Inflammatory macrophage treated with lipopolysaccharide for 1 hour (primary cell): ENCODE data around the gene SDF4.
"Not testable (repeated sequence)": the region's sequence is repeated elsewhere in the genome, so short reads cannot be mapped to it uniquely, and the experiment has no call there.

Experiments used
- DNase-seq, 2 donors: peaks; one replicate each; pipeline ENCODE4 v3.0.0-alpha.2; 2020 to 2022

The SDF4 gene

DNA sequence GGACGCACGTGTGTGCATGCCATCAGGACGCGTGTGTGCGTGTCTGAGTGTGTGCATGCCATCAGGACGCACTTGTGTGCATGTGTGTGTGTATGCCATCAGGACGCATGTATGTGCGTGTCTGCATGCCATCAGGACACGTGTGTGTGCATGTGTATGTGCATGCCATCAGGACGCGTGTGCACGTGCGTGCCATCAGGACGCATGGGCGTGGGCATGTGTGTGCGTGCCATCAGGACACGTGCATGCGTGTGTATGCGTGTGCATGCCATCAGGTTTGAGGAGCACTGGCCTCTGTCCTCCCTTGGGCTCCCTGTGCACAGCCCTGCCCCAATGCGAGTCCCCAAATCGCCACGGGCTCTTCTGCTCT, 27.3 kb upstream of the SDF4 start:
- DNase-seq: no peak

DNA sequence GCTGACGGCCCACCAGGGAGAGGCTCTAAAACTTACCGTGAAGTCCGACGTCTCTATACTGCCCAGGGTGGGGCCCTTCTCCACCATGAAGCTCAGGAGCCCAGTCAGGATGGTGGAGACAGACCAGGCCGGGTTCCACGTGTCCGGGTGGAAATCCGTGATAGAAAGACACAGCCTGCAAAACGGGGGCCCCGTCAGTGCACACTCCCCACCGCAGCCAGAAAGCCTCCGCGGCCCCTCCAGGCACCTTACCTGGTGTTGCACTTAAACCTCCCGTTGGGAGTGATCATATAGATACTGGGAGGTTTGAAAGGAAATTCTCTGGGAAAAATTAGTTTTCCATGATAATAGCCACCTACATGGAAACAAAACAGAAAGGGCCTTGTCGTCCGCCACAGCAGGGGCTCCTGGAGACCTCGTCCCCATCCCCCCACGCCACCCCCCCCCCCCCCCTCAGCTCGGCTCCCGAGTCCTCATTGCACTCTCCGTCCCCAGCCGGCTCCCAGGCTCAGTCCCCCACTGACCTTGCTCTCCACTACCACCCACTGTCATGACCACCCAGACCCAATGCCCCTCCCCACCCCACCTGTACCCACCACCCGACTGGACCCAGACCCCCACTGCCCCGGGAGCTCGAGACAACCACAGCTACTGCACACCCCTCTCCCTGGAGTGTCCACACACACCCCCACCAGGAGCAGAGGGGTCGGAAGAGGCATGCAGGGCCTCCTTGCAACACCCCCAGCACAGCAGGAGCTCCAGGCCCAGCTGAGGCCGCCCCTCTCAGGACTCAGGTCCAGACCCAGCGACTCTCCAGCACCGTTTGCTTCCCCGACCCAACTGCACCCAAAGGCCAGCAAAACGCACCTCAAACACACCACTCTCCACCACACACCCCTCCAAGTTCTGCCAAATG, 25.4 kb upstream of the SDF4 start:
- DNase-seq: no peak

DNA sequence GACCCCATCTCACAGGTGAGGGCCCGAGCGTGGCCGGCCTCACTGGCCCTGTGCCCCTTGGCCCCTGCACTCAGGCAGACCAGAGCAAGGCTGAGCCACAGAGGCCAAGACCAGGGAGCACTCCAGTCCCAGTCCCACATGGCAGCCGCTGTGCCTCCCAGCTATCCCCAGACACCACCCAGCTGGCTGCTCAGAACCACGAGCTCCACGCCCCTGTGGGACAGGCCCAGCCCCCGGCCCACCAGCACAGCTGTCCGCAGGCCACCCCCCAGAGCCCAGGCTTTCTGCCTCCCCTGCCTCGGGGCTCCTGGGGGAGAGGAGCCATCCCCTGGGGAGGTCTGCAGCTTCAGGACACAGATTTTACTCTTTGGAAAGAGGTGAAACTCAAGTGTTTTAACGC, 23.8 kb upstream of the SDF4 start:
- no peak for DNase-seq

DNA sequence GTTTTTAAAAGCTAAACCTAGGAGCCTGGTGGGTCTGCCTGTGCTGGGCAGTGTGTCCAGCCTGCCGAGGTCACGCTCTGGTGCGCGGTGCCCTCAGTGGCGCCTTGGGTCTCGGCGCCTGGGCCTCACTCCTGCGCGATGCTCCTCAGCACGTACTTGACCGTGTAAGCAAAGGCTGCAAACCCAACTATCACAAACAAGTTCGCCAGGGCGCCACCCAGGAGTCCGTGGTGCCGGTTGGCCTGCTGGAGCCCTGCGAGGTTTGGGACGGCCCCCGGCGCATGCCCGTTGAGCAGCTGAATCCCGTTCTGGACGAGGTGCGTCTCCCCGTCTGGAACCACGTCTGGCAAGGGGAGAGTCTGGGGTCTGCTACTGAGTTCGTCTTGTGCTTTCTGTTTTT, 23.3 kb upstream of the SDF4 start:
- DNase-seq: no peak

DNA sequence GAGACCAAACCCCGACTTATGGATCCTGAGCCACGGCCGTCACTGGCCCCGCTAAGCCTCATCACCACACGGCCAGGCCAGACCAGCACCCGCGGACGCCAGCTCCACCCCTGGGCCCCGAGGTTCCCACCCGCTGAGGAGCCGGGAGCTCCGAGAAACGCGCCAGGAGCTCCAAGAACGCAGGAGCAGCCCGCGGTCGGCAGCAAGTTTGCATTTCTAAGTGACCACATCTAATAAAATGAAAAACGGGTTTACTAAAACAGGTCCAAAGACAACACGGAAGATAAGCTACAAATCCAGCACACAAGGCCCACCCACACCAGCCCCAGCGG, 22.8 kb upstream of the SDF4 start:
- DNase-seq: no peak

DNA sequence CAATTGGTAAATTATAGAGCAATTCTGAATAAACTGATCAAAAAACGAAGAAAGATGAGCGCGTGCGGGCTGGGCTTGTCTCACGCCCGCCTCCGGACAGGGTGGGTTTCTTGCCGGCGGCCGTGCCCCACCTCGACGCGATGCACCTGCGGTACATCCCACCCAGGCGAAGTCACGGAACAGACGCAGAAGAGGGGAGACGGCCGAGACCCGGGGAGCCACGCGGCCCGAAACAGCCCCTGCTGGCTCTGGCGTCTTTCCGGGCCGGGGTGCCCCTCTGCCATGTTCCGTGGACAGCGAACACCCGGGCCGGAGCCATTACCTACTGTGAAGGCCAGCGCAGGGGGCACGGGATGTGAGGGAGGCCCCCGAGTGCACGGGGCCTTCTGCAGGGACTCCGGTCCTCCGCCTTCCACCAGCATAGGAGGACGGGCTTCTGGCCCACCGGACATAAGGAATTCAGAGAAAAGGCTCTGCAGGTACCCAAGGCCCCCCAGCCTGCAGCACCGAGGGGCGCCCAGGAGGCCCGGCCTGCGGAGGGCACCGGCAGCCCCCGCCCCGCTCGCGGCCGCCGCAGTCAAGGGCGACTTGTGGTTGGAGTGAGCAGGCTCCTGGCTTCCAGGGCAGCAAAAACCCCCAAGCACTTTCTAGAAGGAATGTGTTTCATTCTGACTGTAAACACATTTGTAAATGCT, 22.3 kb upstream of the SDF4 start:
- DNase-seq: no peak

DNA sequence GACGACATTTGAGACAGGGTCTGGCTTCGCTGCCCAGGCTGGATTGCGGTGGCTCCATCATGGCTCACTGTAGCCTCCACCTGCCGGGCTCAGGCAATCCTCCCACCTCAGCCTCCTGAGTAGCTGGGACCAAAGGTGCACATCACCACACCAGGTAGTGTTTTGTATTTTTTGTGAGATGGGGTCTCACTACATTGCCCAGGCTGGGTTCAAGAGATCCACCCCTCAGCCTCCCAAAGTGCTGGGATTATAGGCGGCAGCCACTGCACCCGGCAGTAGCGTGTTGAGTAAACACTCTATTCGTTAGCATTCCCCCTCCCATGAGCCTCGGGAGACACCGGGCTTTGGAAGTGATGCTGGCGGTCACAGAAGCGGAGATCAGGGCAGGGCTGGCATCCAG, 21.5 kb upstream of the SDF4 start:
- DNase-seq: no peak

DNA sequence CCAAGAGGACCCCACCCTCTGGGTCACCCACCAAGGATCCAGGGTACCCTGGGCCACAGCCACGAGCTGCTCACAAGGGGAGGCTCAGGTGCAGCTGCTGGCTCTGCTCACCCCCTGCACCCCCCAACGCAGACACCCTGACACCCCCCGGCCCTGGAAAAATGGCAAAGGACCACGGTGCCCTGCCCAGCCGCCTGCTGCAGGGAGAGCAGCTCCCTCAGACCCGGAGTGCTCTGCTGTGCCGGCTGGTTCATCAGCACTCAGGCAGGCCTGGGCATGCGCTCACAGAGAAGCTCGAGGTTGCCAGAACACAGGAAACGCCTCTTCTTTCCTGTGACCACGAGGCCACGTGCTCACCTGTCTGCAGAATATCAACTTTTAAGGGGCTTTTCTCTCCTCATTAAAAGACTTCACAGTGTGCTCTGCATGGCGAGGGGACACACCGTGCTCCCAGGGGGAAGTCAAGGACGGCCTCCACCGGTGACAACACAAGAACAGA, 19.0 kb upstream of the SDF4 start:
- DNase-seq: no peak

DNA sequence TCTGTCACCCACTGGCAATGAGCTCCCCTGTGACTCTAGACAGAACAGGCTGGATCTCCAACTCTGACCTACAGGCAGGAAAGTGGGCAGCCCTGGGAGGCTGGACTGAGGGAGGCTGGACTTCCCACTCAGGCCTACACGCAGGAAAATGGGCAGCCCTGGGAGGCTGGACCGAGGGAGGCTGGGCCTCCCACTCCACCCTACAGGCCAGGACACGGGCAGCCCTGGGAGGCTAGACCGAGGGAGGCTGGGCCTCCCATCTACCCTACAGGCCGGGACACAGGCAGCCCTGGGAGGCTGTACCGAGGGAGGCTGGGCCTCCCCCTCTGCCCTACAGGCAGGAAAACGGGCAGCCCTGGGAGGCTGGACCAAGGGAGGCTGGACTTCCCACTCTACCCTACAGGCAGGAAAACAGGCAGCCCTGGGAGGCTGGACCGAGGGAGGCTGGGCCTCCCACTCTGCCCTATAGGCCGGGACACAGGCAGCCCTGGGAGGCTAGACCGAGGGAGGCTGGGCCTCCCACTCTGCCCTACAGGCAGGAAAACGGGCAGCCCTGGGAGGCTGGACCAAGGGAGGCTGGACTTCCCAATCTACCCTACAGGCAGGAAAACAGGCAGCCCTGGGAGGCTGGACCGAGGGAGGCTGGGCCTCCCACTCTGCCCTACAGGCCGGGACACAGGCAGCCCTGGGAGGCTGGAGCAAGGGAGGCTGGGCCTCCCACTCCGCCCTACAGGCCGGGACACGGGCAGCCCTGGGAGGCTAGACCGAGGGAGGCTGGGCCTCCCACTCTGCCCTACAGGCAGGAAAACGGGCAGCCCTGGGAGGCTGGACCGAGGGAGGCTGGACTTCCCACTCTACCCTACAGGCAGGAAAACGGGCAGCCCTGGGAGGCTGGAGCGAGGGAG, 16.5 kb upstream of the SDF4 start:
- not testable (repeated sequence) for DNase-seq

DNA sequence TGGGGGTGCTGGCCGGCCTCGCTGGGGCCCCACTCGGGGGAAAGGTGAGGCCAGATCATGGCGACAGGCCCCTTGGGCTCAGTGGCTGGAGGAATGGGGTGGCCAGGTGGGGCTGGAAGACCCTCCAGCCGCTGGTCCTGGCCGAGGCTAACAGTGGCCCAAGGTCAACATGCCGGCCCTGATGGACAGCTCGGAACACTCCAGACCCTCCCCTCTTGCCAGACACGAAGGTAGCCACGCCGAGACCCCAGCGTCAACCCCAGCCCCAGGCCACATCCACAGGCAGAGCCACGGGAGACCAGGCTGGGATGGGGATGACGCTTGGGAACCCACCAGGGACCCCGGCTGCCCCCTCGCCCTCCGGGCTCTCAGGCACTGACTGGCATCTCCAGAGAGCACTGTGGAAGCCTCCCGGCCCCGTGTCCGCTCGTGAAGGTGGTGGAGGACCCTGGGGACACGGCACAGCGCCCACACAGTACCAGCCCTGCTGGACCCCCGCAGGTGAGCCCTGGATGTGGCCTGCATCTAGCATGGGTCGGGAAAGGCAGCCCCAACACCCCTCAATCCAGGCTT, 15.6 kb upstream of the SDF4 start:
- no peak for DNase-seq

DNA sequence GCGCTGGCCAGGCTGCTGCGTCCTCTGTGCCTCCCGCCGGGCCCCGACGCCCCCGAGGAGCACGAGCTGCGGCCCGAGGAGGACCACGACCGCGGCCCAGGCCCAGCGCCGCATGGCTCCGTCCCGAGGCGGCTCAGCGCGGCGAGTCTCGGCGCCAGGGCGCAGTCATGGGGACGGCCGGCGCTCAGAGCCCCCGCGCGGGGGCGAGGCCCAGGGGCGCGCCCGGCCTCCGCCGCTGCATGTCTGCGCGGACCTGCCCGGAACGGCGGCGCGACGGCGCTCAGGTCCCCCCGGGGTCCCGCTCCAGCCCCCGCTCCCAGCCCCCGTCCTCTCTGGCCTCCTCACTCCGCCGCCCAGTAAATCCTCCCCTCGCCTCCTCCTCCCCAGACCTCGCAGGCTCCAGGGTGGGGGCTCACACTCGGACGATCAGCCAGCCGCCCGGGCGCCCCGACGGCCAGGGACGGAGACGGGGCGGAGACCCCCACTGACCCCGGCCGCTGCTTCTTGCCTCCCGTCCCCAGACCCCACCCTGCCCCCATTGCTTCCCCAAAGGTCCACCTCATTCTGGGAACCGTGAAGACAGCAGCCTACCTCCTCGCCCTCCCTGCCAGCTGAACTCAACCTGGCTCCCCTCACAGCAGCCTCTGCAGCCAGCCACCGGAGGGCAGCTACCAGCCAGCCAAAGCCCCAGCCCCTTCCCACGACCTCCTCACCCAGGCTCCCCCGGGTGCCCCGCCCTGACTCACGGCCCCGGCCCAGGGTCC, 15.0 kb upstream of the SDF4 start, which contains the start of gene C1QTNF12:
C1QTNF12 (minus strand) TSS at position 146 of the 764 bp plus-strand sequence; CDS start at position 114, 32 bp downstream.
- no peak for DNase-seq

DNA sequence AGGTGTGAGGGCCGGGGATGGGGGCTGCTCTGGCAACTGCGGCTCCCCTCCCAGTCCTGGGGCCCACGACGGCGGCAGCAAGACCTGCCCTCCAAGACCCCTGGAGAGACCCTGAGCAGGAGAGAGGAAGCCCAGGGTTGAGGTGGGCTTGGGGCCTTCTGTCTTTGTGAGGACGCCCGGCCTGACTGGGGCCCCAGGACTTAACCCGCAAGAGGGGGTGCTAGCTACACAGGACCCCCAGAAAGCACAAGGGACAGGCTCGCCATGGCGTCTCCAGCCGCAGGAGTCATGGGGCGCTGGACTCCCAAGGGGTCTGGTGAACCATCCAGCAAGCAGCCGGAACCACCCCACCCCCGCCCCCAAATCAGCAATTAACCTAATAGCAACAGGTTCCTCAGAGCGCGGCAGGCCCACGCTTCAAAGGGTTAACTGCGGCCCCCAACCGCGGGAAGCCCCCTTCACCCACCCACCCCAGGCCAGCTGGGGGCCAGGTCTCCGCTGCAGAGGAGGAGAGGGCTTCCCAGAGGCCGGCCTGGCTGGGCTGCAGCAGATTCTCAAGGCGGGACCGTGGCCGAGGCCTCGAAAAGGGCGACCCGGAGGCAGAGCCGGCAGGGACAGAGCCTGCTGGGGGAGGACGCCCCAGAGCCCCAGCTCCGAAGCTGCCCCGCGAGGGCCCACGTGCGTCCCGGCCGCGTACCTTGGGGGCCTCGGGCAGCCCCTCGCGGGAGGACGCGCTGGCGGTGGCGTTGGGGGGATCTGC, 14.2 kb upstream of the SDF4 start:
- DNase-seq: no peak

DNA sequence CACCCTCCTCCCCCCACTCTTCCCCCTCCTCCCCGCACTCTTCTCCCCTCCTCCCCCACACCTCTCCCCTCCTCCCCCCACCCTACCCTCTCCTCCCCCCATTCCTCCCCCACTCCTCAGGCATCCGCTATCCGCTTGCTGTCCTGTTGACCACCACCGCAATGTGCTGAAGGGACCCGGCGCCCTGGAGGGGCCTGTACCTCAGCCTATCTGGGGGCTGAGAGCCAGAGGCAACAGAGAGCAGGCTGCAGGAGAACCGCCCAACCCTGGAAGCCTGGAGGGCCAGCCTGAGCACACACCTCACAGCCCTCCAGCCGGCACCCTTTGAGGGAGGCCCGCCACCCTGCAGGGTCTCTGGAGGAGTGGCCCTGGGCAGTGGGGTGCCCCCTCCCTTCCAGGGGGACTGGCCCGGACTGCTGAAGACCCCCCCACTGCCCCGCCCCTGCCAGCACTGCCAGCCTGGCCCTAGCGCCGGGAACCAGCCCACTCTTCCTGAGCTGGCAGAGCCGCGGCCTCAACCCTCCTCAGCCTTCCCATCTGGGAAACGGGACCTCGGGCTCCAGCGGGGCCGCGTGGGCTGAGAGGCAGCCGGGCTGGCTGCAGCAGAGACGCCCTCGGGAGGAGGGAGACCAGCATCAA, 13.5 kb upstream of the SDF4 start:
- no peak for DNase-seq

DNA sequence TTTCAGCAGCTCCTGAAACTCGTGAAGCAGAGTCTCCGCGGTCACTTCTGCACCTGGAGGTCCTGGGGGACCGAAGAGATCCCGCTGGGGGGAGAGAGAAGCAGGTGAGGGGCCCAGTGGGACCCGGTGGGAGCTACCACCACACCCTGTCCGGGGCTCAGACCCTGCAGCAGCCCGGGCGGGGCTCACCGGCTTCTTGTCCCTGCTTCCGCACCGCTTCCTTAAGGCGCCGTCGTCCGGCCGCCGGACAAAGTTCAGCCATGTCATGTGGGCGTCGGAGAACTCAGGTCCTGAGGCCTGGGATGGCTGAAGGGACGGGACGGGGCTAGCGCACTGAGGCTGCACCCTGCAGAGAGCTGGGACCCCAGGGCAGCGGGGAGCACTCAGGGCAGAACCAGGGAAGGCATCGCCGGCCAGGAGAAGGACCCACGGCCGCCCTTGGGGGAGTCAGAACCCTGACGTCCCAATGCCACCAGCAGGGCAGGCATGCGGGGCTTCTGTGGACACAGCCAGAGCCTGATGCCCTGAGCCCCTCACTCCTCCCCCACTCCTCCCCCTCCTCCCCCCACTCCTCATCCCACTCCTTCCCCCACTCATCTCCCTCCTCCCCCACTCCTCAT, 12.5 kb upstream of the SDF4 start:
- no peak for DNase-seq

DNA sequence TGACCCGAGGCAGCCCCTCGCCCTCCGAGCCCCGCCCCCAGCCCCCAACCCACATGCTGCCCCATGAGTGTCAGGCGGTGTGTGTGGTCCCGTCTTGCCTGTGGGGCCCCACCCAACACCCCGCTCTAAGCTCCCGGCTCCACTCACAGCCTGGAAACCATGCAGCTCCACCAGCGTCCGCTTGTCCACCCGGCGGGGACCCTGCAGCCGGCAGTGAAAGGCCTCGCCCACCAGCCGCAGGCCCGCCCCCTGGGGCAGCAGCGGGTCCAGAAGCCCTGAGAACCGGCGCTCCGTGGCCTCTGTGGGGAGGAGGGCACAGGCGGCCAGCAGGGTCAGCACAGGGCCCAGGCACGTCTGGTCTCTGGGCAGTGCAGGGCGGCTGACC, 12.0 kb upstream of the SDF4 start:
- DNase-seq: no peak

DNA sequence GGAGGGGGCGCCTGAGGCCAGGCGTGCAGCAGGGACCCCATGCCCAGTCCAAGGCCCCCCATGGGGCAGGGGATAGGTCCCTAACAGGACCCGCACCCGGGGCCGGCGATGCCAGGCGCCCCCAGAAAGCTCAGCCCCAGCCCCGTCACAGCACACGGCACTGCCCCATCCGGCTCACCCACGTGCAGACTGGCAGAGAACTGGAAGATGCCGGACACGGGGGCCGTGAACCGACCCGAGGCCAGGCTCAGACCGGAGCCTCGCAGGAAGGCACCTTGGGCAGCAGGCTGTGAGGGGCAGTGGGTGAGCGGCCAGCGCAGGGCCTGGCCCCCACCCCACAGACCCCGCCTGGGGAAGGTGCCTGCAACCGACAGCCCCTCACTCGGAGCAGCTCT, 11.5 kb upstream of the SDF4 start:
- no peak for DNase-seq

DNA sequence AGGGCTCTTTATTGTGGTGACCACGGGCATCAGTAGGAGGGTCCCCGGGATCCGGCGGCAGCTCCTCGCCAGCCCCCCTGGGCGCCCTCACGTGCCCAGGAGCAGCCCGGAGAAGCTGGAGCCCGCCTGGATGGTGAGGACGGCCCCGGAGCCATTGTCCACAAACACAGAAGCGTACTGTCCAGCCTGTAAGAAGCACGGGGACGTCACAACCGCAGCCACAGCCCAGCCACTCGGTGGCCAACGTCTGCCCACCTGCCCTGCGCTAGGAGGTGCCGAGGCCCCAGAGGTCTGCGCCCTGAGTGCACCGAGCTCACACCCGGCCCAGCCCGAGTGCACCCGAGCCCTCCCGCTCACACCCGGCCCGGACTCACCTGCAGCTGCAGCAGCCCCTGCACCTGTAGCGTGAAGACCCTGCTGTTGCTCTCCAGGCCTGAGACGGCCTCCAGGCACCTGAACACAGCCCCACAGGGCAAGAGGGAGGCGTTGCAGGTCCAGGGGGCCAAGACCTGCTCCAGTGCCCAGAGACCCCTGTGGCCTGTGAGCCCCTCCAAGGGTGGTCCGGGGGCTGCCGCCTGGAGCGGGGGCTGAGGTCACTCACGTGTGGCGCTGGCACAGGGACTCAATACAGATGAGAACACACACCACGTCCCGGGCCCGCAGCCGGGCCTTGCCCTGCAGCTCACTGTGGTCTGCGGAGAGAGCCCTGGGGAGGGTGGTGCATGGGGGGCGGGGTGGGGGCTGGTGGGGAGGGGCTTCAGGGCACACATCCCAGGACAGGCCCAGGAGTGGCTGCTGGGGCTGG, 10.9 kb upstream of the SDF4 start:
- no peak for DNase-seq

DNA sequence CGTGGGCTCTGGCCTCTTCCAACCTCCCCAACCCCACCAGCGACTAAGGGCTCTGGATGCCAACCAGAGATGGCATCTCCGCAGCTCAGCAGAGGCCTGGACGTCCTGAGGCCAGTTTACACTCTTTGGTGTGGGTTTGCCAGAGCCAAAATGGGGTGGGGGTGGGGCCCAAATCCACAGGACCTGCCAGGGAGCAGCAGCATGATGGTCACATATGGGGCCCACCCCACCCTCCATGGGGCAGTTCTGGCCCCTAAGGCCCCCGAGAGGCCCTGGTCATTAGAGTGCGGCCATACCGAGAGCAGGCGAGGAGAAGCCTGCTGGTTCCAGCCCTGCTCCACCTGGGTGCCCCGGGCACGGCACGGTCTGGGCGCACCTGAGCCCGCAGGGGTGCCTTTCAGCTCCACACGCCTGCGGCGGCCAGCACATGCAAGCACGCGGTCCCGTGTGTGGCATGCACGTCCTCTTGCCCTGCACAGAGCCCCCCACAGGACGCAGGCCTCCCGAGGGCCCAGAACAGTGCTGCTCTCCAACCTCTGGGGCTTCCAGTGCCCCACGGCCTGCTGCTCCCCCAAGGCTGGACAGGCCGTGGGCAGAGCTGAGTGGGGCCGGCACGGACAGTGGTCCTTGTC, 9.9 kb upstream of the SDF4 start:
- no peak for DNase-seq
